Dendritic cell treated with granulocyte-macrophage colony-stimulating factor and Interleukin-4, amounts not matched to agents 40 ng/mL and 50 ng/mL, for 4 days (primary cell): ENCODE measurements around the gene FBLN1.
A peak's percentile ranks its signal among the peaks of the same experiment; 100 is the strongest.

Experiments used
- H3K27ac Mint-ChIP-seq: one replicate; pipeline ENCODE4 v1.8.0; 2022; ENCODE audit warnings: mild to moderate bottlenecking, mixed read lengths
- H3K27me3 Mint-ChIP-seq: one replicate; pipeline ENCODE4 v1.8.0; 2022; ENCODE audit warnings: mild to moderate bottlenecking, mixed read lengths
- H3K36me3 Mint-ChIP-seq: one replicate; pipeline ENCODE4 v1.8.0; 2022; ENCODE audit warnings: low read depth, mixed read lengths
- H3K4me1 Mint-ChIP-seq: one replicate; pipeline ENCODE4 v1.8.0; 2022; ENCODE audit warnings: low read depth, mixed read lengths
- H3K4me3 Mint-ChIP-seq: one replicate; pipeline ENCODE4 v1.8.0; 2022; ENCODE audit warnings: mild to moderate bottlenecking, moderate library complexity, mixed read lengths
- H3K9me3 Mint-ChIP-seq: one replicate; pipeline ENCODE4 v1.8.0; 2022; ENCODE audit warnings: mixed read lengths
- intact Hi-C: fragments of 100-400 bp; cut with micrococcal nuclease; formaldehyde crosslinking; loops from one replicate; pipeline ENCODE4 v1.15.0; 2022

Gene FBLN1

DNA sequence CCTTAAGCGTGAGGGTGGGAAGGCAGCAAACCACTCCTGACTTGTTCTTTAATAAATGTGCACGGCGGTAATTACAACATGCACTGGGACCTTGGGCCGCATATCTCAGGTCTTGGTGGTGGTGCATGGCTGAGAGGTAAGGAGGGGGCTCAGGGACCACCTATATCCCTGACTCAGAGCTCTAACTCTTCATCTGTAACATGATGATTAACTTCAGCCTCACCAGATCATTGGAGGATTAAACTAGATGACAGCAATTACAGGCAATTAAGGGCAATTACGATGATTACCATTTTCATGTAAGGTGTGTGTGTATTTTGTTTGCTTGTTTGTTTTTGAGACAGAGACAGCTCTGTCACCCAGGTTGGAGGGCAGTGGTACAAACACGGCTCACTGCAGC is 45.0 kb downstream of the FBLN1 start:
- Mint-ChIP-seq H3K4me1 (peaks cover 17% of the 10 kb centered on the region), H3K36me3 (no peaks in the 10 kb centered on the region), H3K9me3 (no peaks in the 10 kb centered on the region), H3K27ac (no peak overlapping the region), H3K27me3 (peaks cover 40% of the 10 kb centered on the region), H3K4me3 (no peak overlapping the region)
- intact Hi-C loops, result no loop called here

GRCh38 chr22:45548247-45548840 is 45.7 kb downstream of the FBLN1 start:
- intact Hi-C loops, result no loop called here
- H3K27me3 Mint-ChIP-seq, result peaks cover 39% of the 10 kb centered on the region
- H3K36me3 Mint-ChIP-seq, result no peaks in the 10 kb centered on the region
- peaks cover 23% of the 10 kb centered on the region for H3K4me1 Mint-ChIP-seq
- no peaks in the 10 kb centered on the region for H3K9me3 Mint-ChIP-seq
- H3K27ac Mint-ChIP-seq, result no peak overlapping the region
- H3K4me3 Mint-ChIP-seq, result no peak overlapping the region

DNA sequence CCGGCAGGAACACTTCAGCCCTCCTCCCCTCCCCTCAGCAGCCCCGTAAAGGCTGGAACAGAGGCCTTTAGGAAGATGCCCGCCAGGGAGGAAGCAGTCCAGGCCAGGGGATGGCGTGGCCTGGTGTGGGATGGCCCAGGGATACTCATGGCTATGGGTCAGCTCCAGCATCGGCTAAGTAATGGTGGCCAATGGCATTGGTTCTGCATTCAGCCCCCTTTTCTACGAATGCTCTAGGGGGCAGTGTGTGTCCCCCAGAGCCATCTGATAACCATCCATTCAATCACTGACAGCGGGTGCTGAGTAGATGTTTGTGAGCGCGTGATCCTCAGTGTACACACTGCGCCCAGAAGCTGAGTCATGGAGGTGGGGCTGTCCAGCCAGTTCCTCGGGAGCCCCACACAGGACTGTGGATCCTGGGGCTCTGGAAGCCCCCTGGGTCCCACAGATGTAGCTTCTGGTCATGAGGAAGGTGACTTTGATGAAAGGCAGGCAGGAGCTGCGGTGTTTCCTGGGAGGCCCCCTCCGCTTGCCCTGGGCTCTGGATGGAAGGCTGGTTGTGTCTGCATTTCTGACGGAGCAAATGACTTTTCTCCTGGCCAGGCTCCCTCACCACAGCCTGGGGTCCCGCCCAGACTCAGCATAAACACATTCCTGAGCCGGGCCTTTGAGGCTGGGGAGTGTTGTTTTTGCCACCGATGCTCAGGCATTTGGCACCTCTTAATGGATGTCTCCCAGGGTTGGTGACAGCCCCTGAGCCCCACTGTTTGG is 46.5 kb downstream of the FBLN1 start:
- H3K9me3 Mint-ChIP-seq, result no peaks in the 10 kb centered on the region
- no peaks in the 10 kb centered on the region for H3K36me3 Mint-ChIP-seq
- H3K4me3 Mint-ChIP-seq, result no peak overlapping the region
- peaks cover 27% of the 10 kb centered on the region for H3K4me1 Mint-ChIP-seq
- H3K27ac Mint-ChIP-seq, result no peak overlapping the region
- intact Hi-C loops, result no loop called here
- H3K27me3 Mint-ChIP-seq, result peaks cover 43% of the 10 kb centered on the region

DNA sequence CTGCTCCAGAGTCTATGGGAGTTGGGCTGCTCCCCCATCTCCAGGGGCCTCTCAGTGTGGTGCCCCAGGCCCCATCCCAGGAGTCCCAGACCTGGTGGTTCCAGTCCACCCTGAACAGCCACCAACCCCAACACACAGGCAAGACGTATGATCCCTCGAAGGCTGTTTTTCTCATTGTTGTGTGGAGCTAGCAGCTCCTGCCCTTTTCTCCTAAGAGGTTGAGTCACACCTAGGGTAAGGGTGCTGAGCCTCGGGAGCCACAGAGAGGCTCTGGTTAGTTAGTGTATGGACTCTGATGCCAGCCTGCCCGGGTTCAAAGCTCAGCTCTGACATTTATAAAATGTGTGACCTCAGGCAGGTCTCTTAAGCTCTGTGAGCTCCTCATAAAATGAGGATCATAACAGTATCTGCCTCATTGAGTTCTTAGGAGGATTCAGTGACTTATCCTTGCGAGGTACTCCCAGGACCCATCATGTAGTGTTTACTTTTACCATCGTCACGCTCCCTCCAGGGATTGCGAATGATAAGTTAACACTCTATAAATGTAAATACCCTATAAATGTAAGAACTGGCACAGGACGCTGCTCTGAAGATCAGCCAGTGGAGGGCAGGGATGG is 47.2 kb downstream of the FBLN1 start:
- H3K4me3 Mint-ChIP-seq, result no peak overlapping the region
- no peaks in the 10 kb centered on the region for H3K36me3 Mint-ChIP-seq
- intact Hi-C loops, result loop anchor here (5.0 kb wide), 2 partner anchors 108 to 283 kb away; no protein-coding TSS in a partner anchor
- no peak overlapping the region for H3K27ac Mint-ChIP-seq
- H3K27me3 Mint-ChIP-seq, result peaks cover 49% of the 10 kb centered on the region
- H3K4me1 Mint-ChIP-seq, result peaks cover 31% of the 10 kb centered on the region
- H3K9me3 Mint-ChIP-seq, result no peaks in the 10 kb centered on the region

- Mint-ChIP-seq H3K36me3 (no peaks in the 10 kb centered on the region), H3K27me3 (peaks cover 52% of the 10 kb centered on the region), H3K27ac (no peak overlapping the region), H3K4me1 (peaks cover 31% of the 10 kb centered on the region), H3K9me3 (no peaks in the 10 kb centered on the region), H3K4me3 (no peak overlapping the region)
- intact Hi-C loops, result loop anchor here (5.0 kb wide), 2 partner anchors 108 to 283 kb away; no protein-coding TSS in a partner anchor
Observed at GRCh38 chr22:45550416-45550815, 47.7 kb downstream of the FBLN1 start.

- intact Hi-C loops, result loop anchor here (5.0 kb wide), 2 partner anchors 109 to 284 kb away; no protein-coding TSS in a partner anchor
- peak overlapping the region; percentile 26 for H3K27ac Mint-ChIP-seq
Observed at GRCh38 chr22:45550891-45551290, 48.2 kb downstream of the FBLN1 start.

DNA sequence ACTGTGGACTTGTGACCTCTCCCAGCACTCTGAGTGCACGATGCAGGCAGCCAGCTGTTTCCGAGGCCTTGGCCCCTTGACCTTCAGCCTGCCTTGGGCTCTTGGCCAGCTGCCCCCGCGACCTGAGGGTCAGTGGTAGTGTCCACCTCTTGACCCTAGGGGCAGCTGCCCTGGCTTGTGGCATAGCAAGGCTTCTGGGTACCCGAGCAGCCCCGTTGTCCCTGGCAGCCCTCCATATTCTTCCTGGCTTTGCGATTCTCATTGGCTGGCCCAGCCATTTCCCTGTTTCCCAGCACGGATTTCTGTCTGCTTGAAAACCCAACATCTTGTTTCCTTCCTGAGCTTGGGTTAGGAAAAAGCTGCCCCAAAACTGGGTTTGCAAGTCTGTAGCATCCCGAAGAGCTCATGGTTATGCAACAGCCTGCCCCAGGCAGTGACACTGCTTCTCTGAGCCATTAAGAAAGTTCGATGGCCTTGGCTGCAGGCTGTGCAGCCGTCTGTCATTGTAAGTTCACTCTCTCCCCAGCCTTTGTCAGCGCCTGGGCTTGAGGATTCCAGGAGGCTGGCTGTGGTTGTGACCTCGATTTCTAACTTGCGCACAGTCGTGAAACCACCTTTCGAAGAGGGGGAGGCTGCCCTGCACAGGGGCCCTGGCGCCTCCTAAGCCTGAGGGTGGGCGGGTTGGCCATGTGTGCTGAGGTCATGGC is 48.8 kb downstream of the FBLN1 start:
- Mint-ChIP-seq H3K36me3 (no peaks in the 10 kb centered on the region), H3K9me3 (no peaks in the 10 kb centered on the region), H3K4me1 (peaks cover 31% of the 10 kb centered on the region), H3K27me3 (peaks cover 59% of the 10 kb centered on the region), H3K27ac (peak overlapping the region; percentile 26), H3K4me3 (no peak overlapping the region)
- intact Hi-C loops, result loop anchor here (5.0 kb wide), 2 partner anchors 109 to 284 kb away; no protein-coding TSS in a partner anchor

More at GRCh38 chr22:45550891-45551290, 48.2 kb downstream of the FBLN1 start:
- Mint-ChIP-seq H3K4me3 (no peak overlapping the region), H3K4me1 (peaks cover 31% of the 10 kb centered on the region), H3K9me3 (no peaks in the 10 kb centered on the region), H3K27me3 (peaks cover 55% of the 10 kb centered on the region), H3K36me3 (no peaks in the 10 kb centered on the region)

- H3K4me1 Mint-ChIP-seq, result peaks cover 31% of the 10 kb centered on the region
- no peaks in the 10 kb centered on the region for H3K36me3 Mint-ChIP-seq
- no peak overlapping the region for H3K27ac Mint-ChIP-seq
- no peaks in the 10 kb centered on the region for H3K9me3 Mint-ChIP-seq
- H3K27me3 Mint-ChIP-seq, result peaks cover 56% of the 10 kb centered on the region
- no peak overlapping the region for H3K4me3 Mint-ChIP-seq
- intact Hi-C loops, result loop anchor here (5.0 kb wide), 2 partner anchors 110 to 285 kb away; no protein-coding TSS in a partner anchor
Observed at GRCh38 chr22:45552017-45552411, 49.3 kb downstream of the FBLN1 start.

GRCh38 chr22:45552580-45553350 is 50.1 kb downstream of the FBLN1 start:
- intact Hi-C loops, result loop anchor here (5.0 kb wide), 2 partner anchors 110 to 285 kb away; no protein-coding TSS in a partner anchor
- Mint-ChIP-seq H3K4me3 (no peak overlapping the region), H3K4me1 (peaks cover 31% of the 10 kb centered on the region), H3K9me3 (no peaks in the 10 kb centered on the region), H3K27ac (no peak overlapping the region), H3K36me3 (no peaks in the 10 kb centered on the region), H3K27me3 (peaks cover 59% of the 10 kb centered on the region)

DNA sequence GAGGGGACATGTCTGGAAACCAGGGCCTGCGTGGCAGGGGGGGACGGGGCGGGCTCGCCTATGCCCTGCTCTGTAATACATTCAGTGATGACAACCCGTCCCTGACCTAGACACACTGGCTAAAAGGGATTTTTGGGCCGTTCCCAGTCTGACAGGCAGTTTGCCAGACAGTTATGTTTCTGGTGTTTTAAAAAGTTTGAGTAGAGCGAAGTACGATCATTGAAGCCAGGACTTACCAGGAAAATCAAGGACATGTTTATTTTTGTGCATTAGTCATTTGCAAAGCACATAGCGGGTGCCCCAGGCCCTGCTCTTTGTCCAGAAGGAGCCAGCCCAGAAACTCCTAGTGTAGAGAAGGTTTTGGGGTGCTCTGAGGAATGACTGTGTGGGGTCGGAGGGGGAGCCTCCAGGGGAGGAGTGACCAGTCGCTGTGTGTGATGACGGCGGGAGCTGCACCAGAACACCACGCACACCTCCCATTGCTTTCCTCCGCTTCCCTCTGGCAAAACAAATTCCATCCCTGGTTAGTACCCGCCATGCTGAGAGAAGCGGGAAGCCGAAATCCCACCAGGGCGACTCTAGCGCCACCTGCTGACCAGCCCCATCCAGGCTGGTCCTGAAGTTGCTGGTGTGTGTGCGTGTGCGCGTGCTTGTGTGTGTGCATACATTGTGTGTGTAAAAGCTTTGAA is 50.8 kb downstream of the FBLN1 start:
- Mint-ChIP-seq H3K9me3 (no peaks in the 10 kb centered on the region), H3K27me3 (peaks cover 59% of the 10 kb centered on the region)
- intact Hi-C loops, result loop anchor here (5.0 kb wide), 2 partner anchors 111 to 286 kb away; no protein-coding TSS in a partner anchor

GRCh38 chr22:45554040-45554406 is 51.3 kb downstream of the FBLN1 start:
- Mint-ChIP-seq H3K27ac (no peak overlapping the region), H3K4me3 (no peak overlapping the region), H3K9me3 (no peaks in the 10 kb centered on the region), H3K4me1 (peaks cover 31% of the 10 kb centered on the region), H3K36me3 (no peaks in the 10 kb centered on the region), H3K27me3 (peaks cover 56% of the 10 kb centered on the region)
- intact Hi-C loops, result loop anchor here (5.0 kb wide), 2 partner anchors 112 to 287 kb away; no protein-coding TSS in a partner anchor

More for the DNA sequence above, 50.8 kb downstream of the FBLN1 start:
- no peak overlapping the region for H3K27ac Mint-ChIP-seq
- H3K36me3 Mint-ChIP-seq, result no peaks in the 10 kb centered on the region
- H3K4me1 Mint-ChIP-seq, result peaks cover 31% of the 10 kb centered on the region
- no peak overlapping the region for H3K4me3 Mint-ChIP-seq

- Mint-ChIP-seq H3K4me3 (no peak overlapping the region), H3K27me3 (peaks cover 49% of the 10 kb centered on the region), H3K27ac (no peak overlapping the region), H3K36me3 (no peaks in the 10 kb centered on the region), H3K9me3 (peaks cover 7% of the 10 kb centered on the region), H3K4me1 (peaks cover 31% of the 10 kb centered on the region)
- intact Hi-C loops, result loop anchor here (5.0 kb wide), 2 partner anchors 113 to 288 kb away; no protein-coding TSS in a partner anchor
Observed at GRCh38 chr22:45554861-45555260, 52.2 kb downstream of the FBLN1 start.
